PC-3 (cell line): ENCODE results near the gene GPC6. TPM values are rescaled to one million over a fixed set of nuclear protein-coding genes. Genes with fewer than 3 reads are reported as not detected.

Experiments
- ATAC-seq: fragments of 200-7000 bp; cut with Tn5 transposase; 2 replicates; pipeline ENCODE4 v1.9.1; 2020; ENCODE audit warnings: mild to moderate bottlenecking, moderate library complexity
- BruUV-seq: library from RNA; stranded (reverse); fragments of 400-500 nt; replicated peaks from 2 replicates; lab custom pipeline; 2021; lab: Mats Ljungman, UMichigan
- CTCF ChIA-PET: fragments of 300-600 bp; sonication (Branson Sonifier 250); formaldehyde crosslinking; loops from one replicate; lab custom pipeline; 2022; ENCODE audit warnings: antibody characterized with exemption; lab: Charles Lee
- POLR2A ChIA-PET: fragments of 300-600 bp; sonication (Branson Sonifier 250); formaldehyde crosslinking; loops from one replicate; lab custom pipeline; 2022; ENCODE audit warnings: antibody characterized with exemption; ENCODE audit not compliant: unreplicated experiment; lab: Charles Lee
- DNase-seq: peaks from one replicate; pipeline ENCODE4 v3.0.0-alpha.2; 2015
- H2AFZ ChIP-seq: fragments of 300-600 bp; sonication (generic); 2 replicates; pipeline ENCODE4 v1.6.0; 2016; ENCODE audit warnings: antibody characterized with exemption, low read length
- H3F3A ChIP-seq: fragments of 300-600 bp; sonication (generic); one replicate; pipeline ENCODE4 v1.6.0; 2017; ENCODE audit warnings: antibody characterized with exemption, low read length, control low read depth, mild to moderate bottlenecking; ENCODE audit not compliant: unreplicated experiment
- H3K27ac ChIP-seq: fragments of 300-600 bp; sonication (generic); 2 replicates; pipeline ENCODE4 v1.5.1; 2016; ENCODE audit warnings: mild to moderate bottlenecking, low read length
- H3K27me3 ChIP-seq: fragments of 300-600 bp; sonication (generic); 2 replicates; pipeline ENCODE4 v1.6.1; 2016; ENCODE audit warnings: low read length, mixed read lengths
- H3K36me3 ChIP-seq: fragments of 300-600 bp; sonication (generic); 2 replicates; pipeline ENCODE4 v1.6.1; 2016; ENCODE audit warnings: low read depth, mixed run types, low read length, mixed read lengths
- H3K4me1 ChIP-seq: fragments of 300-600 bp; sonication (generic); 2 replicates; pipeline ENCODE4 v1.5.1; 2016; ENCODE audit warnings: low read length; ENCODE audit not compliant: insufficient read depth
- H3K4me2 ChIP-seq: fragments of 300-600 bp; sonication (generic); 2 replicates; pipeline ENCODE4 v1.6.0; 2016; ENCODE audit warnings: low read length
- H3K4me3 ChIP-seq: fragments of 300-600 bp; sonication (generic); 2 replicates; pipeline ENCODE4 v1.5.1; 2016; ENCODE audit warnings: mild to moderate bottlenecking, low read length, mixed read lengths
- H3K79me2 ChIP-seq: fragments of 300-600 bp; sonication (generic); 2 replicates; pipeline ENCODE4 v1.6.1; 2017; ENCODE audit warnings: low read length, mixed read lengths
- H3K9ac ChIP-seq: fragments of 300-600 bp; sonication (generic); 2 replicates; pipeline ENCODE4 v1.6.0; 2016; ENCODE audit warnings: mild to moderate bottlenecking, low read length
- H3K9me2 ChIP-seq: fragments of 300-600 bp; sonication (generic); replicated peaks from 2 replicates; pipeline ENCODE4 v1.6.1; 2016; ENCODE audit warnings: mixed run types, low read length, mixed read lengths
- H3K9me3 ChIP-seq: fragments of 300-600 bp; sonication (generic); 2 replicates; pipeline ENCODE4 v1.6.1; 2016; ENCODE audit warnings: low read length, mixed read lengths
- H4K20me1 ChIP-seq: fragments of 300-600 bp; sonication (generic); 2 replicates; pipeline ENCODE4 v1.6.1; 2016; ENCODE audit warnings: low read length, mixed read lengths
- CTCF ChIP-seq: fragments of 300-600 bp; sonication (generic); conservative IDR thresholded peaks from 2 replicates; pipeline ENCODE4 v1.5.1; 2017; ENCODE audit warnings: antibody characterized with exemption, low read depth, mild to moderate bottlenecking, low read length
- EZH2 ChIP-seq: fragments of 300-600 bp; sonication (generic); IDR thresholded peaks from one replicate; pipeline ENCODE4 v1.6.1; 2017; ENCODE audit warnings: antibody characterized with exemption, mild to moderate bottlenecking, low read length; ENCODE audit not compliant: unreplicated experiment
- EZH2phosphoT487 ChIP-seq: fragments of 300-600 bp; sonication (generic); IDR thresholded peaks from 2 replicates; pipeline ENCODE4 v1.6.1; 2018; ENCODE audit warnings: mild to moderate bottlenecking, antibody characterized with exemption, low read length, borderline replicate concordance
- intact Hi-C: fragments of 100-400 bp; cut with micrococcal nuclease; formaldehyde crosslinking; loops from 2 replicates; pipeline ENCODE4 v1.9.0; 2023
- total RNA-seq: library from RNA; depleted of rRNA; stranded (reverse); fragments of >200 nt; gene quantifications from 2 replicates; pipeline ENCODE4 v1.2.3, GENCODE V29; 2014

Gene GPC6
- total RNA-seq, 1 experiment from 2014 or later, result 3.5 TPM

GRCh38 chr13:93466502-93467036, 240.0 kb downstream of the GPC6 start:
- Histone ChIP-seq H3F3A (no peaks in the 10 kb centered on the region), H3K4me1 (no peaks in the 10 kb centered on the region), H3K9me3 (no peaks in the 10 kb centered on the region), H3K4me3 (no peak overlapping the region), H3K4me2 (no peak overlapping the region), H4K20me1 (no peaks in the 10 kb centered on the region), H3K79me2 (no peaks in the 10 kb centered on the region), H3K27ac (no peak overlapping the region), H3K9ac (no peak overlapping the region), H3K36me3 (no peaks in the 10 kb centered on the region), H3K27me3 (no peaks in the 10 kb centered on the region), H3K9me2 (no peaks in the 10 kb centered on the region), H2AFZ (no peak overlapping the region)
- no TSS peak for BruUV-seq
- POLR2A ChIA-PET, result interaction anchor here (0.6 kb wide), 1 partner anchor 578 kb away, joined by 3 read pairs; no protein-coding TSS in a partner anchor
- intact Hi-C loops, result no loop called here
- no peak for DNase-seq
- TF ChIP-seq EZH2phosphoT487 (no peak), EZH2 (no peak), CTCF (no peak)
- ATAC-seq, result no peak
- CTCF ChIA-PET, result no interaction called here

GRCh38 chr13:93467175-93467574, 240.6 kb downstream of the GPC6 start:
- ChIA-PET POLR2A (interaction anchor here (0.6 kb wide), 1 partner anchor 577 kb away, joined by 3 read pairs; no protein-coding TSS in a partner anchor), CTCF (no interaction called here)
- Histone ChIP-seq H3K79me2 (no peaks in the 10 kb centered on the region), H3K9me3 (no peaks in the 10 kb centered on the region), H3K4me3 (no peak overlapping the region), H3K27ac (no peak overlapping the region), H3K36me3 (no peaks in the 10 kb centered on the region), H4K20me1 (no peaks in the 10 kb centered on the region), H3K9ac (no peak overlapping the region), H3K27me3 (no peaks in the 10 kb centered on the region), H2AFZ (no peak overlapping the region), H3K4me2 (no peak overlapping the region), H3F3A (no peaks in the 10 kb centered on the region), H3K9me2 (no peaks in the 10 kb centered on the region), H3K4me1 (no peaks in the 10 kb centered on the region)
- ATAC-seq (no peak), DNase-seq (no peak)
- TF ChIP-seq EZH2 (no peak), CTCF (no peak), EZH2phosphoT487 (no peak)
- BruUV-seq, result no TSS peak
- intact Hi-C loops, result no loop called here

GRCh38 chr13:93468433-93468832, 241.8 kb downstream of the GPC6 start:
- no peaks in the 10 kb centered on the region for H3K36me3 ChIP-seq
- H3K79me2 ChIP-seq, result no peaks in the 10 kb centered on the region
- CTCF ChIA-PET, result no interaction called here
- no peak overlapping the region for H3K27ac ChIP-seq
- no peak overlapping the region for H3K4me2 ChIP-seq
- H3K4me3 ChIP-seq, result no peak overlapping the region
- H2AFZ ChIP-seq, result no peak overlapping the region
- BruUV-seq, result no TSS peak
- no peaks in the 10 kb centered on the region for H4K20me1 ChIP-seq
- H3K4me1 ChIP-seq, result no peaks in the 10 kb centered on the region
- no peaks in the 10 kb centered on the region for H3F3A ChIP-seq
- H3K9ac ChIP-seq, result no peak overlapping the region
- H3K9me3 ChIP-seq, result no peaks in the 10 kb centered on the region
- H3K9me2 ChIP-seq, result no peaks in the 10 kb centered on the region
- H3K27me3 ChIP-seq, result no peaks in the 10 kb centered on the region
- no peak for TF ChIP-seq EZH2
- no peak for TF ChIP-seq EZH2phosphoT487
- TF ChIP-seq CTCF, result no peak
- POLR2A ChIA-PET, result no interaction called here
- intact Hi-C loops, result no loop called here
- no peak for ATAC-seq
- DNase-seq, result no peak
